Germinal center (tissue), 1 donor: Measurements from ENCODE around the gene KIF26B.
"Not testable (repeated sequence)": the region's sequence is repeated elsewhere in the genome, so short reads cannot be mapped to it uniquely, and the experiment has no call there.

Experiments
- DNase-seq: peaks from one replicate; pipeline ENCODE4 v3.0.0; 2012; ENCODE audit warnings: mixed read lengths, low spot score

The KIF26B gene

GRCh38 chr1:245684166-245684565 is 529.4 kb downstream of the KIF26B start:
- DNase-seq, result no peak

GRCh38 chr1:245684571-245684970 is 529.8 kb downstream of the KIF26B start:
- no peak for DNase-seq

GRCh38 chr1:245685111-245685810 is 530.5 kb downstream of the KIF26B start:
- no peak for DNase-seq

GRCh38 chr1:245686006-245686405 is 531.2 kb downstream of the KIF26B start:
- DNase-seq, result no peak

GRCh38 chr1:245686446-245687030 is 531.8 kb downstream of the KIF26B start:
- no peak for DNase-seq

- DNase-seq, result no peak
Measured at GRCh38 chr1:245687152-245687635, 532.4 kb downstream of the KIF26B start.

GRCh38 chr1:245687636-245688535 is 533.1 kb downstream of the KIF26B start:
- no peak for DNase-seq

- no peak for DNase-seq
Measured at GRCh38 chr1:245688536-245689453, 534.0 kb downstream of the KIF26B start.

GRCh38 chr1:245690156-245690690 is 535.4 kb downstream of the KIF26B start:
- DNase-seq, result no peak

- DNase-seq, result no peak
Measured at GRCh38 chr1:245690946-245691541, 536.3 kb downstream of the KIF26B start.

- no peak for DNase-seq
Measured at GRCh38 chr1:245691897-245692296, 537.1 kb downstream of the KIF26B start.

- no peak for DNase-seq
Measured at GRCh38 chr1:245692318-245692717, 537.5 kb downstream of the KIF26B start.

GRCh38 chr1:245693116-245693793 is 538.5 kb downstream of the KIF26B start:
- no peak for DNase-seq

- DNase-seq, result no peak
Measured at GRCh38 chr1:245693941-245694752, 539.4 kb downstream of the KIF26B start.

- no peak for DNase-seq
Measured at GRCh38 chr1:245694753-245695195, 540.0 kb downstream of the KIF26B start.

GRCh38 chr1:245695211-245695610 is 540.4 kb downstream of the KIF26B start:
- no peak for DNase-seq

- DNase-seq, result not testable (repeated sequence)
Measured at GRCh38 chr1:245695701-245696100, 540.9 kb downstream of the KIF26B start.

- DNase-seq, result no peak
Measured at GRCh38 chr1:245698116-245698515, 543.3 kb downstream of the KIF26B start.

- peak; percentile 72 for DNase-seq
Measured at GRCh38 chr1:245698860-245699259, 544.1 kb downstream of the KIF26B start.
